Measurements from ENCODE around the gene KIF26B.

Gene KIF26B

GRCh38 chr1:245441689-245442088 lies 286.9 kb downstream of the KIF26B start:
- DNase-seq (ENCODE audit: low read depth): peak; percentile 13
- no peak overlapping the region for H3K4me3 ChIP-seq (ENCODE audit: low read depth, low read length)
- no peak for TF ChIP-seq CTCF (conservative IDR thresholded peaks at IDR 0.05; ENCODE audit: low read depth, low read length)

- H3K4me3 ChIP-seq (ENCODE audit: low read depth, low read length): no peak overlapping the region
- DNase-seq (ENCODE audit: low read depth): no peak
- no peak for TF ChIP-seq CTCF (conservative IDR thresholded peaks at IDR 0.05; ENCODE audit: low read depth, low read length)
These were observed 289.5 kb downstream of the KIF26B start for GRCh38 chr1:245444147-245444828.

GRCh38 chr1:245444945-245445344 lies 290.2 kb downstream of the KIF26B start:
- H3K4me3 ChIP-seq (ENCODE audit: low read depth, low read length): no peak overlapping the region
- no peak for TF ChIP-seq CTCF (conservative IDR thresholded peaks at IDR 0.05; ENCODE audit: low read depth, low read length)

GRCh38 chr1:245448531-245448930 lies 293.7 kb downstream of the KIF26B start:
- DNase-seq (ENCODE audit: low read depth): no peak

More at GRCh38 chr1:245444945-245445344, 290.2 kb downstream of the KIF26B start:
- no peak for DNase-seq (ENCODE audit: low read depth)

GRCh38 chr1:245448975-245449431 lies 294.2 kb downstream of the KIF26B start:
- peak; percentile 23 for DNase-seq (ENCODE audit: low read depth)
- TF ChIP-seq CTCF (conservative IDR thresholded peaks at IDR 0.05; ENCODE audit: low read depth, low read length): no peak
- H3K4me3 ChIP-seq (ENCODE audit: low read depth, low read length): no peak overlapping the region

More at GRCh38 chr1:245448531-245448930, 293.7 kb downstream of the KIF26B start:
- H3K4me3 ChIP-seq (ENCODE audit: low read depth, low read length): no peak overlapping the region
- no peak for TF ChIP-seq CTCF (conservative IDR thresholded peaks at IDR 0.05; ENCODE audit: low read depth, low read length)

GRCh38 chr1:245453541-245453940 lies 298.8 kb downstream of the KIF26B start:
- no peak for TF ChIP-seq CTCF (conservative IDR thresholded peaks at IDR 0.05; ENCODE audit: low read depth, low read length)
- DNase-seq (ENCODE audit: low read depth): no peak
- H3K4me3 ChIP-seq (ENCODE audit: low read depth, low read length): no peak overlapping the region

GRCh38 chr1:245454051-245454450 lies 299.3 kb downstream of the KIF26B start:
- DNase-seq (ENCODE audit: low read depth): no peak
- no peak overlapping the region for H3K4me3 ChIP-seq (ENCODE audit: low read depth, low read length)
- TF ChIP-seq CTCF (conservative IDR thresholded peaks at IDR 0.05; ENCODE audit: low read depth, low read length): no peak
